Measurements from ENCODE around the gene FIP1L1. TPM values are rescaled to one million over a fixed set of nuclear protein-coding genes. Genes with fewer than 3 reads are reported as not detected.

The FIP1L1 gene
- total and polyA plus RNA-seq, 2 donors (not counting 1 experiment from before 2014, with no cell fraction given), result 19.0 to 79.3 TPM

DNA sequence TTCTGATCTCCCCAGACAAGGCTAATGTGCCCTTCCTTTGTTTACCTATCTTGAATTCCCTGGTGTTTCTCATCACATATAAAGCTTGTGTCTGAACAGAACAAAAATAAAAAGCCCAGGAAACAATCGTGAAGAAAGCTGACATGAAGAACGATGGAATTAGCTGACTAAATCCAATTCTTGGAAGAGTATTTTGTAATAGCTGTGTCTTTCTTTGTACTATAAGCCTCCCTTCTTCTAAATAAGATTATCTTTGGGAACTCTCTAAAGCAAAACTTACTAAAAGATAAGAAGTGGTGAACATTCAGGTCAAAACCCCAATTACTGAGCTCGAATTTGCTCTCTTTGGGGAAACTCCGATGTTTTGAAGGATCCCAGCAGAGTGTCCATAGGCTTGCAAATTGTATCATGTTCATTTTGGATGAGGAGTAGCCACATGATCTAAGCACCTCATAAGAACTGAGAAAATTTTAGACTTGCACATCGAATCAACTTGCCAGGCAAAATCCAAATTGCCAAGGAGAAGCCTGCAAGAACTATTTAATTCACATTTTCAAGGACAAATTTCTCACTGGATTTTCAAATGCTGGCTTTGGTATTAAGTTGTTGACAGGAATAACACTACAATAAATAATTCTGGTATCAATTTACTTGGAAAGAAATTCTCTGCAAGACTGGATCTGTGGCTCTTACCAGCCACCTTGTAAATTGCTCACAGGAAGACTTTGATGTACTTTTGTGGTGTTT is 107.6 kb downstream of the FIP1L1 start:
- 92% methylated on average over 2 of the region's 5 CpGs for WGBS (ENCODE audit: insufficient coverage)
- peaks cover 35% of the 10 kb centered on the region for H3K27me3 Mint-ChIP-seq

DNA sequence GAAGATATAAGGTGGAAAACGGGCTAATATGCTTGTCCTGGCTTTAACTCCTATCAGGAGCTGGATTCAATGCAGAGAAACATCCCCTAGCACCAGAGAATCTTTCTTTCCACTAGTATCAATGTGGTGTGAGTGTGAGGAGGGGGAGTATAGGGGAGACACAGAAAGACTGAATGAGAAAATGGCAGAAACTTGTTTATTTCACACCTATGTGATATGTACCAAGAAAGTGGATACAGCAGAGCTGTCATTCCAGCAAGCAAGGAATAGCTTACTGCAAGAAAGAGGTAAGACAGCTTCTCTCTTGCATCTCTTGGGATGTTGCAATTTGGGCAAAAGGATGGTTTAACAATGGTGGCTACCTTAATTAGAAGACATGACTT is 108.2 kb downstream of the FIP1L1 start:
- no peak overlapping the region for H3K4me3 Mint-ChIP-seq
- Histone ChIP-seq H3K4me3 (ENCODE audit: control extremely low read depth in 1 of 5, extremely low read depth in 1 of 5, insufficient read depth in 1 of 5, low read depth in 2 of 5, low read length in 4 of 5) (no peak overlapping the region), H4K20me1 (ENCODE audit: control insufficient read depth, insufficient read depth, low read length, poor library complexity, severe bottlenecking) (no peaks in the 10 kb centered on the region), H3K4me1 (ENCODE audit: control insufficient read depth in 2 of 2, insufficient read depth in 2 of 2, low read length in 2 of 2) (no peaks in the 10 kb centered on the region), H3K27ac (ENCODE audit: low read length in 2 of 2) (no peak overlapping the region), H3K9me3 (ENCODE audit: control extremely low read depth in 1 of 3, control insufficient read depth in 2 of 3, insufficient read depth in 1 of 3, low read length in 2 of 3) (no peaks in the 10 kb centered on the region), H3K36me3 (replicated peaks in 1 of 2; ENCODE audit: control extremely low read depth in 1 of 2, control insufficient read depth in 1 of 2, extremely low read depth in 1 of 2, insufficient read depth in 2 of 2, low read length in 1 of 2) (no peaks in the 10 kb centered on the region), H3K9ac (ENCODE audit: low read length) (no peak overlapping the region), H3K79me2 (ENCODE audit: control insufficient read depth, insufficient read depth, low read length) (no peaks in the 10 kb centered on the region), H3K27me3 (replicated peaks in 1 of 4; ENCODE audit: control extremely low read depth in 1 of 4, control insufficient read depth in 3 of 4, insufficient read depth in 4 of 4, low read length in 3 of 4) (peaks cover 0 to 5% (median 0%) of the 10 kb centered on the region in 4 experiments), H2AFZ (ENCODE audit: insufficient read depth, low read depth, low read length, poor library complexity, severe bottlenecking) (no peak overlapping the region), H3K4me2 (replicated peaks; ENCODE audit: low read depth, low read length, poor library complexity, severe bottlenecking) (no peak overlapping the region)
- POLR2A ChIA-PET, result no interaction called here
- no CpG with 5 or more reads among the region's 1 CpG for WGBS (ENCODE audit: insufficient coverage)
- DNase-seq (no peak), ATAC-seq (ENCODE audit: low read depth) (no peak)
- intact Hi-C loops (cut with micrococcal nuclease), result no loop called here
- no peaks in the 10 kb centered on the region for H3K9me3 Mint-ChIP-seq (ENCODE audit: insufficient read depth)
- peaks cover 35% of the 10 kb centered on the region for H3K27me3 Mint-ChIP-seq
- H3K4me1 Mint-ChIP-seq, result no peaks in the 10 kb centered on the region
- CTCF ChIA-PET, result interaction anchor here (1.2 kb wide), 1 partner anchor 12 kb away, joined by 3 read pairs; no protein-coding TSS in a partner anchor
- no peak for TF ChIP-seq EZH2 (IDR thresholded peaks at IDR 0.05; ENCODE audit: borderline replicate concordance, insufficient read depth, low read depth, low read length, poor library complexity, severe bottlenecking)
- TF ChIP-seq, protein P1, sequence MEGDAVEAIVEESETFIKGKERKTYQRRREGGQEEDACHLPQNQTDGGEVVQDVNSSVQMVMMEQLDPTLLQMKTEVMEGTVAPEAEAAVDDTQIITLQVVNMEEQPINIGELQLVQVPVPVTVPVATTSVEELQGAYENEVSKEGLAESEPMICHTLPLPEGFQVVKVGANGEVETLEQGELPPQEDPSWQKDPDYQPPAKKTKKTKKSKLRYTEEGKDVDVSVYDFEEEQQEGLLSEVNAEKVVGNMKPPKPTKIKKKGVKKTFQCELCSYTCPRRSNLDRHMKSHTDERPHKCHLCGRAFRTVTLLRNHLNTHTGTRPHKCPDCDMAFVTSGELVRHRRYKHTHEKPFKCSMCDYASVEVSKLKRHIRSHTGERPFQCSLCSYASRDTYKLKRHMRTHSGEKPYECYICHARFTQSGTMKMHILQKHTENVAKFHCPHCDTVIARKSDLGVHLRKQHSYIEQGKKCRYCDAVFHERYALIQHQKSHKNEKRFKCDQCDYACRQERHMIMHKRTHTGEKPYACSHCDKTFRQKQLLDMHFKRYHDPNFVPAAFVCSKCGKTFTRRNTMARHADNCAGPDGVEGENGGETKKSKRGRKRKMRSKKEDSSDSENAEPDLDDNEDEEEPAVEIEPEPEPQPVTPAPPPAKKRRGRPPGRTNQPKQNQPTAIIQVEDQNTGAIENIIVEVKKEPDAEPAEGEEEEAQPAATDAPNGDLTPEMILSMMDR (IDR thresholded peaks at IDR 0.05), result no peak
- H3K27ac Mint-ChIP-seq, result no peak overlapping the region

More for the DNA sequence above, 107.6 kb downstream of the FIP1L1 start:
- ATAC-seq (ENCODE audit: low read depth), result no peak
- H2AFZ ChIP-seq (ENCODE audit: insufficient read depth, low read depth, low read length, poor library complexity, severe bottlenecking), result no peak overlapping the region
- no peak overlapping the region for H3K4me3 ChIP-seq (ENCODE audit: control extremely low read depth in 1 of 5, extremely low read depth in 1 of 5, insufficient read depth in 1 of 5, low read depth in 2 of 5, low read length in 4 of 5)
- H3K27ac ChIP-seq (ENCODE audit: low read length in 2 of 2), result no peak overlapping the region
- no peak overlapping the region for H3K4me2 ChIP-seq (replicated peaks; ENCODE audit: low read depth, low read length, poor library complexity, severe bottlenecking)
- no peaks in the 10 kb centered on the region for H3K4me1 ChIP-seq (ENCODE audit: control insufficient read depth in 2 of 2, insufficient read depth in 2 of 2, low read length in 2 of 2)
- Mint-ChIP-seq H3K4me3 (no peak overlapping the region), H3K4me1 (no peaks in the 10 kb centered on the region), H3K9me3 (ENCODE audit: insufficient read depth) (no peaks in the 10 kb centered on the region), H3K27ac (no peak overlapping the region)
- no peaks in the 10 kb centered on the region for H3K36me3 ChIP-seq (replicated peaks in 1 of 2; ENCODE audit: control extremely low read depth in 1 of 2, control insufficient read depth in 1 of 2, extremely low read depth in 1 of 2, insufficient read depth in 2 of 2, low read length in 1 of 2)
- no peak for DNase-seq
- TF ChIP-seq, protein P1 (IDR thresholded peaks at IDR 0.05), result no peak
- TF ChIP-seq EZH2 (IDR thresholded peaks at IDR 0.05; ENCODE audit: borderline replicate concordance, insufficient read depth, low read depth, low read length, poor library complexity, severe bottlenecking), result no peak
- no peaks in the 10 kb centered on the region for H3K79me2 ChIP-seq (ENCODE audit: control insufficient read depth, insufficient read depth, low read length)
- CTCF ChIA-PET, result interaction anchor here (1.2 kb wide), 1 partner anchor 12 kb away, joined by 3 read pairs; no protein-coding TSS in a partner anchor
- no peaks in the 10 kb centered on the region for H3K9me3 ChIP-seq (ENCODE audit: control extremely low read depth in 1 of 3, control insufficient read depth in 2 of 3, insufficient read depth in 1 of 3, low read length in 2 of 3)
- POLR2A ChIA-PET, result no interaction called here
- peaks cover 0 to 5% (median 0%) of the 10 kb centered on the region in 4 experiments for H3K27me3 ChIP-seq (replicated peaks in 1 of 4; ENCODE audit: control extremely low read depth in 1 of 4, control insufficient read depth in 3 of 4, insufficient read depth in 4 of 4, low read length in 3 of 4)
- intact Hi-C loops (cut with micrococcal nuclease), result no loop called here
- H4K20me1 ChIP-seq (ENCODE audit: control insufficient read depth, insufficient read depth, low read length, poor library complexity, severe bottlenecking), result no peaks in the 10 kb centered on the region
- H3K9ac ChIP-seq (ENCODE audit: low read length), result no peak overlapping the region

Data from B cell (primary cell).